Fibroblast of mammary gland (primary cell): ENCODE measurements around the gene STUM.
"Not testable (repeated sequence)": the region's sequence is repeated elsewhere in the genome, so short reads cannot be mapped to it uniquely, and the experiment has no call there.

Source experiments
- DNase-seq: peaks from one replicate; pipeline ENCODE4 v3.0.0-alpha.2; 2010; ENCODE audit warnings: low read depth
- H3K4me3 ChIP-seq: 2 replicates; pipeline ENCODE4 v1.5.1; 2011; ENCODE audit warnings: low read depth, mild to moderate bottlenecking, low read length, moderate library complexity; ENCODE audit not compliant: control insufficient read depth
- TF ChIP-seq, protein P1 (sequence below): conservative IDR thresholded peaks from 2 replicates; pipeline ENCODE4 v1.5.1; 2011; ENCODE audit warnings: low read depth, low read length, inconsistent platforms; ENCODE audit not compliant: control insufficient read depth, insufficient read depth

The STUM gene

DNA sequence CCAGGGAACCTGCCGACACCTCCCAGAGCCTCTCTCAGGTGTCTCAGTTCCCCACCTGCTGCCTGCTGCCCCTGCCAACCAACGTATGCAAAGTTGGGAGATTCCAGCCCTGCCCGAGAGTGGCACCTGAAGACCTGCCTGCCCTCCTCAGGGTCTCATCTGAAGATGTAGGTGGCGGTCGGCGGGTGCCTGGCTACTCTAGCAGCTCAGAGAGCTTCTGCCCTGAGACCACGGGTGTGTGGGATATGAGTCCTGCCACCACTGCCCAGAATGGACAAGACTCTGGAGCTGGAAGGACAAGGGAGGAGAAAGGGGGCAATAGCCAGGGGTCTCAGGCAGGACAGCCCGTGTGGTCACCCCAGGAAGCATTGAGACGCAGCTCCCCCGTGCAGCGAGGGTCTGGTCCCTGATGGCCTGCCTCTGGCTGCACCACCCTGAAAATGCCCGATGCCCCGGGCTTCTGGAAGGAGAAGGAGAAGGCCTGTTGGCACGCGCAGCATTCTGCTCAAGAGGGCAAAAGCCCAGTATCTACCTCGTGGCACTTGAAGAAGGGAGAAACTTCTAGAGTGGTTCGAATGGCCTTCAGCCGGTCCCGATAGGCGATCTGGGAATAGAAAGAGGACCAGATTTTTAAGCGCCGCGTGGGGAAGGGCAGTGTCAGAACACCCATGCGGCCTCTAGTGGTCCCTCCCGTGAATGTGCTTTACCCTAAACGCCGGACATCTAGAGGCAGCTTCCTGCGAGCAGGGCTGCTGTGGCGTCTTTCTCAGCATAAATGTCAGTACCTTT, 88.8 kb downstream of the STUM start:
- peak; percentile 70 for DNase-seq
- TF ChIP-seq, protein P1, sequence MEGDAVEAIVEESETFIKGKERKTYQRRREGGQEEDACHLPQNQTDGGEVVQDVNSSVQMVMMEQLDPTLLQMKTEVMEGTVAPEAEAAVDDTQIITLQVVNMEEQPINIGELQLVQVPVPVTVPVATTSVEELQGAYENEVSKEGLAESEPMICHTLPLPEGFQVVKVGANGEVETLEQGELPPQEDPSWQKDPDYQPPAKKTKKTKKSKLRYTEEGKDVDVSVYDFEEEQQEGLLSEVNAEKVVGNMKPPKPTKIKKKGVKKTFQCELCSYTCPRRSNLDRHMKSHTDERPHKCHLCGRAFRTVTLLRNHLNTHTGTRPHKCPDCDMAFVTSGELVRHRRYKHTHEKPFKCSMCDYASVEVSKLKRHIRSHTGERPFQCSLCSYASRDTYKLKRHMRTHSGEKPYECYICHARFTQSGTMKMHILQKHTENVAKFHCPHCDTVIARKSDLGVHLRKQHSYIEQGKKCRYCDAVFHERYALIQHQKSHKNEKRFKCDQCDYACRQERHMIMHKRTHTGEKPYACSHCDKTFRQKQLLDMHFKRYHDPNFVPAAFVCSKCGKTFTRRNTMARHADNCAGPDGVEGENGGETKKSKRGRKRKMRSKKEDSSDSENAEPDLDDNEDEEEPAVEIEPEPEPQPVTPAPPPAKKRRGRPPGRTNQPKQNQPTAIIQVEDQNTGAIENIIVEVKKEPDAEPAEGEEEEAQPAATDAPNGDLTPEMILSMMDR, result peak; percentile 74
- no peak overlapping the region for H3K4me3 ChIP-seq

DNA sequence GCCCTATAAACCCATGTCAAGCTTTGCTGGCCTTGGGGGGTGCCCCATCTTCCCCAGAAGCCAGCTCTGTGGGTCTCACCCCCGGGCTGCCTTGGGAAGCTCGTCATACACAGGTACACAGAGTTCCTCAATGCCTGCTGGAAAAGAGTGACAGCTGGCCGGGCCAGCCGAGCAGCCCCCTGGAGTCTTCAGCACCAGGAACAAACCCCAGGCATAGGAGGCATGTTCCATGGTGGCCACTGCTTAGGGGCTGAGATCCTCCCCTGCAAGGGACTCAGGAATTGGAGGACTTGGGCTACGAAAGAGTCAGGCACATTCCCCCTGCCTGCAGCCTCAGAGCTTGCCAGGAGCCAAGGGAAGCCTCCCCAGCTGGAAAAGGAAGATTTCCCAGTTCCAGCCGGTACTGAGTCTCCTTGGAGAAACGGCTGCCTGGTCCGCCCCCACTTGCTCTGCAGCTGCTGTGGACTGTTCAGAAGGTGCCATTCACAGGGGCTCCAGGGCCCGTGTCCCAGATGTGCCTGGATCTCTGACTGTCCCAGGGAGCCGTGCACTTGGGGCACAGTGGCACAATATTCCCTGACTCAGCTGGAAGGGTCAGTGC, 89.5 kb downstream of the STUM start:
- no peak overlapping the region for H3K4me3 ChIP-seq
- TF ChIP-seq, protein P1, result no peak
- no peak for DNase-seq

GRCh38 chr1:226638608-226639007, 90.0 kb downstream of the STUM start:
- no peak overlapping the region for H3K4me3 ChIP-seq
- TF ChIP-seq, protein P1, result no peak
- no peak for DNase-seq

GRCh38 chr1:226639206-226639605, 90.6 kb downstream of the STUM start:
- not testable (repeated sequence) for DNase-seq, H3K4me3 ChIP-seq

DNA sequence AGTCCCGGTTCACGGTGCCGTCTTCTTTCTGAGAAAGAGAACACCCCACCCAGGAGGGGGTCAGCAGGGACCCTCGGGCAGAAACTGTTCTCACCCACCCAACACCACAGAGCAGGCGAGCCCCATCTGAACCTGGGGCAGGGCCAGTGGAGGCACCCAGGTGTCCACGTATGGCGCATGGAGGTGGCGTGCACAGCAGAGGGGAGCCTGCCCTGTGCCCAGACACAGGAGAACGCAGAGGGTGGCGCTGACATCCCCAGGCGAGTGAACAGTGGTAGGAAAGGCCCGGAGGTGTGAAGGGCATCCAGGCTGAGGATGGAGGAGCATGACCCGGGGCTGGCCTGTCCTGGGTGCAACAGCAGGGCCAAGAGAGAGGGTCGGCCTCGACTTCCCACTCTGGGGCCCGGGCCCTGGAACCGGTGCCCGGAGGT, 91.1 kb downstream of the STUM start:
- no peak overlapping the region for H3K4me3 ChIP-seq
- no peak for DNase-seq
- TF ChIP-seq, protein P1, result no peak

DNA sequence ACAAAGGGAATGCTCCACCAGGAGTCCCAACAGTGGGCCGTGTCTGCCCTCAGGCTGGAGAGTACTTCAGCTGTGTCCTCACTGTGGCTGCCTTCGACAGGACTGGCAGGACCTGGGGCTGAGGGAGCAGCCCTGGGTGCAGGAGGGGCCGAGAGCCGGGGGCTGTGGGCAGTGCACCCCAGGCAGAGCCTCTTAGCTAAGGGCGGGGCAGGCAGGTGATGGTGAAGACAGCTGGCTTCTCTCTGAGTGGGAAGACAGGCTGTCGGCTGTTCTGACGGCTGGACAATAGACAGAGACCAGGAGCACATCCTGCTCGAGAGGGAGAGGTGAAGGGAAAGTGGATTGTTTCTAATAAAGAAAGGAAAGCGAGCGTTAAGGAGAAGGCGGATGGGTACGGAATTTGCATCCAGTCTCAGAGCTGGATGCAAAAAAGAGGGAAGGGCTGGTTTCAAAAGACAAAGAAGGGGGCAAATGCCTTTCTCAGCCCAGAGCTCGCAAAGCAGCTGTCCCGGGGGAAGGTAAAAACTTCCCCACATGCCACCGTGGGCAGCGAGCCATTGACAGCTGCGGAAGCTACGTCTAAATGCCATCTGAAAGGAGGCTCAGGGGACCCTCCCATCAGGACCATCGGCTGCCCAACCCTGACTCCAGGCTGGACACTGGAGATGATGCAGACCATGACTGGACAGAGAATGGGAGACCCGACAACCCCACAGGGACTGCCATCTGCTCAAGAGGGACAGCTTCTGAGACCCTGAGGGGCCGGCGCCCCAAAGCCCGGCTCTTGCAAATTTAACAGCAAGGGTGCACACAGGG, 92.0 kb downstream of the STUM start:
- no peak overlapping the region for H3K4me3 ChIP-seq
- TF ChIP-seq, protein P1, result no peak
- no peak for DNase-seq
